WI38 (cell line): ENCODE results near the gene SPINK8.
"Not testable (repeated sequence)": the region's sequence is repeated elsewhere in the genome, so short reads cannot be mapped to it uniquely, and the experiment has no call there.

ENCODE experiments used
- H3K4me3 ChIP-seq: 2 replicates; pipeline ENCODE4 v1.5.1; 2011; ENCODE audit warnings: low read depth, mild to moderate bottlenecking, control low read depth, low read length
- TF ChIP-seq, protein P1 (sequence below): IDR thresholded peaks from 2 replicates; pipeline ENCODE4 v1.5.1; 2012; ENCODE audit warnings: low read depth, mild to moderate bottlenecking, control low read depth, low read length

The SPINK8 gene

DNA sequence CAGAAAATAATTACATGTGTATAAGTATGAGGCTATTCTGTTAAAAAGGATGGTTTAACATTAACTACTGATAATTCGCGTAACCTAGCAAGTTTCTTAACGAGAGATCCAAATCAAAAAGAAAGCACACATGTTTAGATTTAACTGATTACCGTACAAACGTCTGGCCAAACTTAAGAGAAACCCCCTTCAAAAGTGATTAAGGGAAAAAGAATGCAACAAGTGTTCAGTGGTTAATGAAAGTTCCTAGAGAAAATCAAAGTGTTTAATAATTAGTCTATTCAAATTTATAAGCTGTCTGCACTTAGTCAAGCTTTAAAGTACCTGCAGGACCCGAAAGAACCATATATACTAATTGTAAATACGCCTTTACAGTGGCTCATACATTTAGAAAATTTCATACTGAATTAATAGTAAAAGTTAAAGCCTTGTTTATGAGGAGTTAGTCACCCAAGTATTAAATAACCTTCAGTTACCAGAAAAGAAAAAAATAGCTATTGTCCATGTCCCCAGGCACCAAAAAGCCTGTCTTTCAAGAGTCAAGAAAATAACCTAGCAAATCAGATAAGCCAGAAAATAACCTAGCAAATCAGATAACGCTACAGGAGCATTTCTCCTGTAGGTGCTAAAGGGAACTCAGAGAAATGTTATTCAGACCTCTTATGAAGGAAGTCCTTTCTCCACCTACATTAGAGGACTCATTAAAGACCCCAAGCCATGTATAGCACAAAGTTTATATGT is 58.0 kb downstream of the SPINK8 start:
- H3K4me3 ChIP-seq, result no peak overlapping the region
- TF ChIP-seq, protein P1, sequence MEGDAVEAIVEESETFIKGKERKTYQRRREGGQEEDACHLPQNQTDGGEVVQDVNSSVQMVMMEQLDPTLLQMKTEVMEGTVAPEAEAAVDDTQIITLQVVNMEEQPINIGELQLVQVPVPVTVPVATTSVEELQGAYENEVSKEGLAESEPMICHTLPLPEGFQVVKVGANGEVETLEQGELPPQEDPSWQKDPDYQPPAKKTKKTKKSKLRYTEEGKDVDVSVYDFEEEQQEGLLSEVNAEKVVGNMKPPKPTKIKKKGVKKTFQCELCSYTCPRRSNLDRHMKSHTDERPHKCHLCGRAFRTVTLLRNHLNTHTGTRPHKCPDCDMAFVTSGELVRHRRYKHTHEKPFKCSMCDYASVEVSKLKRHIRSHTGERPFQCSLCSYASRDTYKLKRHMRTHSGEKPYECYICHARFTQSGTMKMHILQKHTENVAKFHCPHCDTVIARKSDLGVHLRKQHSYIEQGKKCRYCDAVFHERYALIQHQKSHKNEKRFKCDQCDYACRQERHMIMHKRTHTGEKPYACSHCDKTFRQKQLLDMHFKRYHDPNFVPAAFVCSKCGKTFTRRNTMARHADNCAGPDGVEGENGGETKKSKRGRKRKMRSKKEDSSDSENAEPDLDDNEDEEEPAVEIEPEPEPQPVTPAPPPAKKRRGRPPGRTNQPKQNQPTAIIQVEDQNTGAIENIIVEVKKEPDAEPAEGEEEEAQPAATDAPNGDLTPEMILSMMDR, result no peak

DNA sequence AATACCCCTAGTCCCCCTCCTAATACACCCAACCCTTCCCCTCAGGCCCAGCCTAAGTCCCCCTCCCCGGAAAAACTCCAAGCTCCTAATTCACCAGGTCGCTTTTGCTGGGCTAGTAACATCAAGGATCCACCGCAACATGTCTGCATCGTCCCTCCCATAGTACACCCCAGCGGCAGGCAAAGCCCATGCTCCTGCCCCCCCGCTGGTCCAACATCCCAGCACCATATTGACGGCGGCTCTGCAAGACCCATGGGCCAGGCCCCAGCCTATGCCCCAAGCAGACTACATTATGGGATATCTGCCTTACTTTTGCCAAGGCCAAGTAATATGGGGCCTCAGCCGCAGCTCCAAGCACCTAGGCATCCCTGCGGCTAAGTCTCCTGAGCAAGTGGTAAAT is 59.0 kb downstream of the SPINK8 start:
- TF ChIP-seq, protein P1, result no peak
- no peak overlapping the region for H3K4me3 ChIP-seq

DNA sequence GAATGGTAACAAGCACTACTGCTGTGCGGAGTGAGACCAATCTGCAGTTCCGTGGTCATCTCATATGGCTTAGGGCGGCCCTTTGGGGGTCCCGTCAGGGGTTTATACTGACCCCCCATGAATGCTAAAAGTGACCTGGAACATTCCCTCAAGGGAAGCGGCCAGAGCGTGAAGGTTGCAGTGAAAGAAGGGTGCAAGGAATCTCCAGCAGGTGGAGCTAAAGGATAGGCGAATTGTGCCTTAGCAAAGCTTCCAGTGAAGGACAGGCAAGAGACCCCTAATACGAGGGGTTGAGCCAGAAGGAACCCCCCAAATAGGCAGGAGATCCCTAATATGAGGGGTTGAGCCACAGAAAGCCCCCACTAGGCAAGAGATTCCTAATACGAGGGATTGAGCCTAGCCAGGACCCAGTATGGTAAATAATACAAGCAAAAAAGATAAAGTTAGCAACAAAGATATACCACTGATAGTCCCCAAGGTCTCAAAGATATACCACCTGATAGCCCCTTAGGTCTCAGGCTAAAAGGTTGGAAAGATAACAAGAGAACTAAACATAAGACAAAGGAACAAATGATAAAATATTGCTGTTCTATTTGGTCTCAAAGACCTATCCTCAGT is 59.8 kb downstream of the SPINK8 start:
- TF ChIP-seq, protein P1, result peak; percentile 78
- H3K4me3 ChIP-seq, result no peak overlapping the region

DNA sequence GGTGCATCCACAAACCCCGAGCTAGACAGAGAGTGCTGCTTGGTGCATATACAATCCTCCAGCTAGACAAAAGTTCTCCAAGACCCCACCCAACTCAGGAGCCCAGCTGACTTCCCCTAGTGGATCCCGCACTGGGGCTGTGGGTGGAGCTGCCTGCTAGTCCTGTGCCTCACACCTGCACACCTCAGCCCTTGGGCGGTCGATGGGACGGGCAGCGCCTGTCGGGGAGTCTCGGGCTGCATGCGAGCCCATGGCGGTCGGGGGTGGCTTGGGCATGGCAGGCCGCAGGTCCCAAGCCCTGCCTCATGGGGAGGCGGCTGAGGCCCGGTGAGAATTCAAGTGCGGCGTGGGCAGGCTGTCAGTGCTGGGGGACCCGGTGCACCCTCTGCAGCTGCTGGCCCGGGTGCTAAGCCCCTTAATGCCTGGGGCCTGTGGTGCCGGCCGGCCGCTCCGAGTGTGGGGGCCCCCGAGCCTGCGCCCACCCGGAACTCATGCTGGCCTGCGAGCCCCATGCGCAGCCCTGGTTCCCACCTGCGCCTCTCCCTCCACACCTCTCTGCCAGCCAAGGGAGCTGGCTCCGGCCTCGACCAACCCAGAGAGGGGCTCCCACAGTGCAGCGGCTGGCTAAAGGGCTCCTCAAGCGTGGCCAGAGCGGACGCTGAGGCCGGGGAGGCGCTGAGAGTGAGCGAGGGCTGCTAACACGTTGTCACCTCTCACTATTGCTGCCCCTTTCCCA is 61.5 kb downstream of the SPINK8 start:
- no peak overlapping the region for H3K4me3 ChIP-seq
- TF ChIP-seq, protein P1, result no peak

DNA sequence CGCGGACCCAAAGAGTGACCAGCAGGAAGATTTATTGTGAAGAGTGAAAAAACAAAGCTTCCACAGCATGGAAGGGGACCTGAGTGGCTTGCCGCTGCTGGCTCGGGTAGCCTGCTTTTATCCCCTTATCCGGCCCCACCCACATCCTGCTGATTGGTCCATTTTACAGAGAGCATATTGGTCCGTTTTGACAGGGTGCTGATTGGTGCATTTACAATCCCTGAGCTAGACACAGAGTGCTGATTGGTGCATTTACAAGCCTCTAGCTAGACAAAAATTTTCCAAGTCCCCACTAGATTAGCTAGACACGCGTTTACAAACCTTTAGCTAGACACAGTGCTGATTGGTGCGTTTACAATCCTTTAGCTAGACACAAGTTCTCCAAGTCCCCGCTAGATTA is 62.2 kb downstream of the SPINK8 start:
- H3K4me3 ChIP-seq, result not testable (repeated sequence)

DNA sequence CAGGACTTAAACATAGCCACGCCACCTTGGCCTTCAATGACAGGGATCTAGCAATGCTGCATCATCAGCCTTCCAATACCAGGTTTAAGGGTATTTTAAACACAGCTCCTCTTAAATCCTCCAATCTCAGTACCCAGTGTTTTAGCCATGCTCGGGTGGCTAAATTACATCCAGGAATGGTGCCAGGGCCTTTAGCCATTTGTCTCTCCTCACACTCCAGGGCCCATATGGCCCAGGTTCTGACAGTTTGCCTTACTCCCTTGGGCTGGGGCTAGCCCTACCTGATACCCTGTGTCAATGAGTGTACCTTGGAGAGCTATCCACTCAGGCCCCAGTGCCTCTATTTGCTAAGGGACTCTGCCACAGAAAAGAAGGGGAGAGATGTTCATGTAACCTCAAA is 63.2 kb downstream of the SPINK8 start:
- TF ChIP-seq, protein P1, result no peak
- no peak overlapping the region for H3K4me3 ChIP-seq

DNA sequence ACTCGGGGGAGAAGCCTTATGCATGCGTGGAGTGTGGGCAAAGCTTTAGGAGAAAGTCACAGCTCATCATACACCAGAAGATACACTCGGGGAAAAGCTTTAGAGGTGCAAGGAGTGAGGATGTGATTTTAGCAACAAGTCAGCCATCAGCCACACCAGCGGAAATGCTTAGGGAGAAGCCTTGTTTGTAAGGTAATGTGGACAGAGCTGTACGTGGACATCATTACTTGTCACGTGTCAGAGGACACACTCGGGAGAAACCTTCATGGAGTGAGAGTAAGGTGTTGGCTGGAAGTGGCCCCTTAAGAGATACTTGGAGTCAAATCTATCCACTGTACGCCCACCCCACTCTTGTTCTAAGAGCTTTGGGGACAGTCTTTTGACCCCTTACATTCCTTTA is 63.9 kb downstream of the SPINK8 start:
- TF ChIP-seq, protein P1, result no peak
- H3K4me3 ChIP-seq, result no peak overlapping the region
